B cell (primary cell): ENCODE measurements around the gene EFEMP1.
"Not testable (repeated sequence)": the region's sequence is repeated elsewhere in the genome, so short reads cannot be mapped to it uniquely, and the experiment has no call there.

Experiments used
- EZH2 ChIP-seq: IDR thresholded peaks from 2 replicates; pipeline ENCODE4 v1.6.1; 2012; ENCODE audit warnings: borderline replicate concordance, low read depth, mild to moderate bottlenecking, moderate library complexity, low read length; ENCODE audit not compliant: insufficient read depth, poor library complexity, severe bottlenecking
- TF ChIP-seq, protein P1 (sequence below): fragments of 200-600 bp; IDR thresholded peaks from one replicate; pipeline ENCODE4 v1.8.0; 2022; ENCODE audit warnings: antibody characterized with exemption, mild to moderate bottlenecking

DNA sequence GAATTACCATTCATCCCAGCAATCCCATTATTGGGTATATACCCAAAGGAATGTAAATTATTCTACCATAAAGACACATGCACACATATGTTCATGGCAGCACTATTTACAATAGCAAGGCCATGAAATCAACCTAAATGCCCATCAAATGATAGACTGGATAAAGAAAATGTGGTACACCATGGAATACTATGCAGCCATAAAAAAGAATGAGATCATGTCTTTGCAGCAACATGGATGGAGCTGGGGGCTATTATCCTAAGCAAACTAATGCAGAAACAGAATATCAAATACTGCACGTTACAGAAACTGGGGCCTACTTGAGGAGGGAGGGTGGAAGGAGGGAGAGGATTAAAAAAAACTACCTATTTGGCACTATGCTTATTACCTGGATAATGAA is 85.5 kb downstream of the EFEMP1 start:
- TF ChIP-seq, protein P1, sequence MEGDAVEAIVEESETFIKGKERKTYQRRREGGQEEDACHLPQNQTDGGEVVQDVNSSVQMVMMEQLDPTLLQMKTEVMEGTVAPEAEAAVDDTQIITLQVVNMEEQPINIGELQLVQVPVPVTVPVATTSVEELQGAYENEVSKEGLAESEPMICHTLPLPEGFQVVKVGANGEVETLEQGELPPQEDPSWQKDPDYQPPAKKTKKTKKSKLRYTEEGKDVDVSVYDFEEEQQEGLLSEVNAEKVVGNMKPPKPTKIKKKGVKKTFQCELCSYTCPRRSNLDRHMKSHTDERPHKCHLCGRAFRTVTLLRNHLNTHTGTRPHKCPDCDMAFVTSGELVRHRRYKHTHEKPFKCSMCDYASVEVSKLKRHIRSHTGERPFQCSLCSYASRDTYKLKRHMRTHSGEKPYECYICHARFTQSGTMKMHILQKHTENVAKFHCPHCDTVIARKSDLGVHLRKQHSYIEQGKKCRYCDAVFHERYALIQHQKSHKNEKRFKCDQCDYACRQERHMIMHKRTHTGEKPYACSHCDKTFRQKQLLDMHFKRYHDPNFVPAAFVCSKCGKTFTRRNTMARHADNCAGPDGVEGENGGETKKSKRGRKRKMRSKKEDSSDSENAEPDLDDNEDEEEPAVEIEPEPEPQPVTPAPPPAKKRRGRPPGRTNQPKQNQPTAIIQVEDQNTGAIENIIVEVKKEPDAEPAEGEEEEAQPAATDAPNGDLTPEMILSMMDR: not testable (repeated sequence)
- not testable (repeated sequence) for TF ChIP-seq EZH2
